GM23338 (cell line): Measurements from ENCODE around the gene PFN1. TPM values are rescaled to one million over a fixed set of nuclear protein-coding genes. Genes with fewer than 3 reads are reported as not detected.

Experiments
- ATAC-seq: fragments of 200-7000 bp; cut with Tn5 transposase; 3 replicates; pipeline ENCODE4 v1.9.1; 2020
- DNase-seq: peaks from one replicate; pipeline ENCODE4 v3.0.0-alpha.2; 2015; ENCODE audit warnings: low spot score
- H2AFZ ChIP-seq: fragments of 200-600 bp; sonication (generic); 2 replicates; pipeline ENCODE4 v1.8.0; 2016; ENCODE audit warnings: antibody characterized with exemption, mild to moderate bottlenecking, moderate library complexity
- H3F3A ChIP-seq: fragments of 200-600 bp; sonication (generic); replicated peaks from 2 replicates; pipeline ENCODE4 v1.8.0; 2017; ENCODE audit warnings: antibody characterized with exemption, mixed run types, low read depth
- H3K27ac ChIP-seq: fragments of 200-600 bp; sonication (generic); 2 replicates; pipeline ENCODE4 v1.6.1; 2016; ENCODE audit warnings: low read depth
- H3K27me3 ChIP-seq: fragments of 200-600 bp; sonication (generic); 2 replicates; pipeline ENCODE4 v1.8.0; 2016; ENCODE audit warnings: mild to moderate bottlenecking, mixed run types, moderate library complexity; ENCODE audit not compliant: insufficient read depth
- H3K36me3 ChIP-seq: fragments of 200-600 bp; sonication (generic); 2 replicates; pipeline ENCODE4 v1.8.0; 2016; ENCODE audit warnings: mild to moderate bottlenecking; ENCODE audit not compliant: insufficient read depth
- H3K4me1 ChIP-seq: fragments of 200-600 bp; sonication (generic); 2 replicates; pipeline ENCODE4 v1.8.0; 2016; ENCODE audit warnings: mild to moderate bottlenecking, moderate library complexity; ENCODE audit not compliant: insufficient read depth
- H3K4me2 ChIP-seq: fragments of 200-600 bp; sonication (generic); 2 replicates; pipeline ENCODE4 v1.7.1; 2017; ENCODE audit warnings: mixed run types
- H3K4me3 ChIP-seq: fragments of 200-600 bp; sonication (generic); 2 replicates; pipeline ENCODE4 v1.6.1; 2016; ENCODE audit warnings: mixed run types
- H3K79me2 ChIP-seq: fragments of 200-600 bp; sonication (generic); replicated peaks from 2 replicates; pipeline ENCODE4 v1.8.0; 2017; ENCODE audit warnings: mild to moderate bottlenecking; ENCODE audit not compliant: insufficient read depth
- H3K9me2 ChIP-seq: fragments of 200-600 bp; sonication (generic); 2 replicates; pipeline ENCODE4 v1.8.0; 2017; ENCODE audit not compliant: insufficient read depth
- H4K20me1 ChIP-seq: fragments of 200-600 bp; sonication (generic); replicated peaks from 2 replicates; pipeline ENCODE4 v1.8.0; 2017; ENCODE audit warnings: mild to moderate bottlenecking; ENCODE audit not compliant: insufficient read depth
- H3K27ac Mint-ChIP-seq: 2 replicates; pipeline ENCODE4 v1.8.0; 2020; ENCODE audit warnings: inconsistent platforms, mild to moderate bottlenecking, moderate library complexity, mixed read lengths
- H3K27me3 Mint-ChIP-seq: 3 replicates; pipeline ENCODE4 v1.8.0; 2022; ENCODE audit warnings: low read depth, mild to moderate bottlenecking, moderate library complexity, mixed read lengths, inconsistent platforms; ENCODE audit not compliant: insufficient read depth, poor library complexity
- H3K36me3 Mint-ChIP-seq: 3 replicates; pipeline ENCODE4 v1.8.0; 2021; ENCODE audit warnings: low read depth, mild to moderate bottlenecking, inconsistent platforms, moderate library complexity, mixed read lengths
- H3K4me1 Mint-ChIP-seq: 3 replicates; pipeline ENCODE4 v1.8.0; 2020; ENCODE audit warnings: mild to moderate bottlenecking, inconsistent platforms, mixed read lengths
- H3K4me3 Mint-ChIP-seq: 3 replicates; pipeline ENCODE4 v1.8.0; 2021; ENCODE audit warnings: moderate library complexity, mild to moderate bottlenecking, inconsistent platforms, mixed read lengths
- H3K9me3 Mint-ChIP-seq: 3 replicates; pipeline ENCODE4 v1.8.0; 2020; ENCODE audit warnings: moderate library complexity, mild to moderate bottlenecking, inconsistent platforms, mixed read lengths
- EZH2phosphoT487 ChIP-seq: fragments of 200-600 bp; sonication (generic); IDR thresholded peaks from one replicate; pipeline ENCODE4 v1.8.1; 2018; ENCODE audit warnings: antibody characterized with exemption; ENCODE audit not compliant: unreplicated experiment
- JUNB ChIP-seq: IDR thresholded peaks from one replicate; pipeline ENCODE4 v1.6.1; 2016; ENCODE audit warnings: antibody characterized with exemption; ENCODE audit not compliant: unreplicated experiment
- NANOG ChIP-seq: IDR thresholded peaks from 2 replicates; pipeline ENCODE4 v1.6.1; 2016; ENCODE audit warnings: antibody characterized with exemption, borderline replicate concordance
- STAT1 ChIP-seq: IDR thresholded peaks from one replicate; pipeline ENCODE4 v1.6.1; 2016; ENCODE audit warnings: antibody characterized with exemption; ENCODE audit not compliant: unreplicated experiment
- ZNF114 ChIP-seq: fragments of 250-450 bp; sonication (Bioruptor Pico); IDR thresholded peaks from 2 replicates; pipeline ENCODE4 v1.5.0; 2020; ENCODE audit warnings: mild to moderate bottlenecking, moderate library complexity
- polyA plus RNA-seq: library from polyadenylated mRNA; unstranded; fragments of >200 nt; fragmentation: Nextera tagmentation; extraction: Ambion mirVana; gene quantifications from 2 replicates; pipeline ENCODE4 v1.2.1, GENCODE V29; 2016
- total RNA-seq: library from RNA; depleted of rRNA; stranded (reverse); fragments of >200 nt; shearing (Covaris generic); gene quantifications from 2 replicates; pipeline ENCODE4 v1.2.3, GENCODE V29; 2014
- TF ChIP-seq, protein P1 (sequence below), 2 experiments: fragments of 200-600 bp in 1 of 2; sonication (generic) in 1 of 2; conservative IDR thresholded peaks; 2 replicates each; pipeline versions ENCODE4 v1.5.1 to v1.6.1; 2016 to 2017; ENCODE audit warnings: antibody characterized with exemption in 2 of 2, low read depth in 2 of 2, mild to moderate bottlenecking in 2 of 2, moderate library complexity in 1 of 2
- TF ChIP-seq, protein P2 (sequence below): IDR thresholded peaks from 2 replicates; pipeline ENCODE4 v1.6.1; 2016; ENCODE audit warnings: antibody characterized with exemption

Gene PFN1
- total and polyA plus RNA-seq, 2 experiments from 2014 or later: 2,002 to 3,709 TPM

DNA sequence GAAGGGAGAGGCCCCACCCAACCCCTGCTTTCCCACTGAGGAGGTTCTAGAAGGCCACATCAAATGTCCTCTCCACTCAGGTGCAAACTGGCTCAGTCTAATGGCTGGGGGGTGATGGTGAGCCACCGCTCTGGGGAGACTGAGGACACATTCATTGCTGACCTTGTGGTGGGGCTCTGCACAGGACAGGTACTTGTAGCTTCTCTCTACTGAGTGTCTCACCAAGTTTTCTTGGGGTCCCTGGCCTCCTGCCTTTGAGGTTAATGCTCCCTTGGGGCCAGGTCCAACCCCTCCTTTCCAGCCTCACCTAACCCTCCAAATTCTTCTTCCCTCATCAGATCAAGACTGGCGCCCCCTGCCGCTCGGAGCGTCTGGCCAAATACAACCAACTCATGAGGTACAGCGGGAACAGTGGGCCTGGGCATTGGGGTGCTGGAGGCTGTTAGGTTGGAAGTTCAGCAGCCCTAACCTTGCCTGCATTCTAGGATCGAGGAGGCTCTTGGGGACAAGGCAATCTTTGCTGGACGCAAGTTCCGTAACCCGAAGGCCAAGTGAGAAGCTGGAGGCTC, 8.2 kb upstream of the PFN1 start:
- no peak overlapping the region for H3K4me3 Mint-ChIP-seq
- peaks cover 12% of the 10 kb centered on the region for H3K27me3 Mint-ChIP-seq
- TF ChIP-seq, protein P1, sequence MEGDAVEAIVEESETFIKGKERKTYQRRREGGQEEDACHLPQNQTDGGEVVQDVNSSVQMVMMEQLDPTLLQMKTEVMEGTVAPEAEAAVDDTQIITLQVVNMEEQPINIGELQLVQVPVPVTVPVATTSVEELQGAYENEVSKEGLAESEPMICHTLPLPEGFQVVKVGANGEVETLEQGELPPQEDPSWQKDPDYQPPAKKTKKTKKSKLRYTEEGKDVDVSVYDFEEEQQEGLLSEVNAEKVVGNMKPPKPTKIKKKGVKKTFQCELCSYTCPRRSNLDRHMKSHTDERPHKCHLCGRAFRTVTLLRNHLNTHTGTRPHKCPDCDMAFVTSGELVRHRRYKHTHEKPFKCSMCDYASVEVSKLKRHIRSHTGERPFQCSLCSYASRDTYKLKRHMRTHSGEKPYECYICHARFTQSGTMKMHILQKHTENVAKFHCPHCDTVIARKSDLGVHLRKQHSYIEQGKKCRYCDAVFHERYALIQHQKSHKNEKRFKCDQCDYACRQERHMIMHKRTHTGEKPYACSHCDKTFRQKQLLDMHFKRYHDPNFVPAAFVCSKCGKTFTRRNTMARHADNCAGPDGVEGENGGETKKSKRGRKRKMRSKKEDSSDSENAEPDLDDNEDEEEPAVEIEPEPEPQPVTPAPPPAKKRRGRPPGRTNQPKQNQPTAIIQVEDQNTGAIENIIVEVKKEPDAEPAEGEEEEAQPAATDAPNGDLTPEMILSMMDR (conservative IDR thresholded peaks at IDR 0.05; ENCODE audit: low read depth in 2 of 2): peak; percentile 74 to 84
- no peak for TF ChIP-seq EZH2phosphoT487
- no peak overlapping the region for H3K27ac ChIP-seq
- DNase-seq (peak; percentile 90), ATAC-seq (peak; percentile 64)
- H3K79me2 ChIP-seq: no peaks in the 10 kb centered on the region
- no peaks in the 10 kb centered on the region for H3F3A ChIP-seq
- no peak overlapping the region for H3K4me2 ChIP-seq
- H2AFZ ChIP-seq: no peak overlapping the region
- H3K36me3 Mint-ChIP-seq: peaks cover 32% of the 10 kb centered on the region
- peaks cover 20% of the 10 kb centered on the region for H3K4me1 ChIP-seq
- H3K4me1 Mint-ChIP-seq: peaks cover 31% of the 10 kb centered on the region
- H4K20me1 ChIP-seq: no peaks in the 10 kb centered on the region; the same call in none of the 2 replicates
- no peaks in the 10 kb centered on the region for H3K36me3 ChIP-seq
- H3K9me2 ChIP-seq: no peaks in the 10 kb centered on the region
- peak overlapping the region; percentile 8; the same call in 1 of the 2 replicates for H3K27ac Mint-ChIP-seq
- no peak overlapping the region for H3K4me3 ChIP-seq
- peaks cover 4% of the 10 kb centered on the region; the same call in 2 of the 3 replicates for H3K9me3 Mint-ChIP-seq
- no peaks in the 10 kb centered on the region for H3K27me3 ChIP-seq

DNA sequence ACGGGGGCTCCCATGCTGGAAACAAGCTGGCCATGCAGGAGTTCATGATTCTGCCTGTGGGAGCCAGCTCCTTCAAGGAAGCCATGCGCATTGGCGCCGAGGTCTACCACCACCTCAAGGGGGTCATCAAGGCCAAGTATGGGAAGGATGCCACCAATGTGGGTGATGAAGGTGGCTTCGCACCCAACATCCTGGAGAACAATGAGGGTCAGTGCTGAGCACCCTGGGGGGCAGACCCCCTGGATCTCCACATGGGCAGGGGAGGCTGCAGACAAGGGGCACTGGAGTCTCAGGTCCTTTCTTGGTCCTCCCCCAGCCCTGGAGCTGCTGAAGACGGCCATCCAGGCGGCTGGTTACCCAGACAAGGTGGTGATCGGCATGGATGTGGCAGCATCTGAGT, 6.8 kb upstream of the PFN1 start:
- Histone ChIP-seq H3K4me3 (no peak overlapping the region), H4K20me1 (no peaks in the 10 kb centered on the region; the same call in none of the 2 replicates), H3K4me1 (peaks cover 23% of the 10 kb centered on the region), H3K9me2 (no peaks in the 10 kb centered on the region), H3F3A (no peaks in the 10 kb centered on the region; the same call in 1 of the 2 replicates), H3K4me2 (no peak overlapping the region), H3K27ac (no peak overlapping the region), H2AFZ (no peak overlapping the region), H3K79me2 (no peaks in the 10 kb centered on the region), H3K36me3 (no peaks in the 10 kb centered on the region), H3K27me3 (no peaks in the 10 kb centered on the region)
- ATAC-seq (no peak), DNase-seq (no peak)
- H3K27ac Mint-ChIP-seq: no peak overlapping the region
- peaks cover 35% of the 10 kb centered on the region for H3K4me1 Mint-ChIP-seq
- peaks cover 4% of the 10 kb centered on the region; the same call in 2 of the 3 replicates for H3K9me3 Mint-ChIP-seq
- peaks cover 18% of the 10 kb centered on the region for H3K27me3 Mint-ChIP-seq
- H3K36me3 Mint-ChIP-seq: peaks cover 25% of the 10 kb centered on the region
- no peak overlapping the region for H3K4me3 Mint-ChIP-seq
- TF ChIP-seq ZNF114 (CRISPR knock-in tag) (no peak), NANOG (no peak)

DNA sequence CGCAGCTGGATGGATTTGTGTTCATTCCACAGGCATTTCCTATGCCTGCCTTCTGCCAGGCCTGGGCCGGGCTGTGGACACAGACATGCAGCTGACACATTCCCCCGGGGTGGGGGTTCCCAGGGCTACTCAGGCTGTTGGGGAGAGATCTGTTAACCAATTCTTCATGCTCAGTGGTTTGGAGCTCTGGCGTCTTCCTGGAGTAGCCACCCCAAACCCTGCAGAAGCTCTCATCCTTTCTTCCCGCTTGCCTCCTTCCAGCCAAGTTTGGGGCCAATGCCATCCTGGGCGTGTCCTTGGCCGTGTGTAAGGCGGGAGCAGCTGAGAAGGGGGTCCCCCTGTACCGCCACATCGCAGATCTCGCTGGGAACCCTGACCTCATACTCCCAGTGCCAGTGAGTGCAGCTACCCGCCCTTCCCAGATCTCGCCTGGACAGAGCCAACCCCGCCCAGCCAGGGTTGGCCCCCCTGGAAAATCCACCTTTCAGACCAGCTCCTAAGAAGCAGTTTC, 5.2 kb upstream of the PFN1 start:
- Mint-ChIP-seq H3K27me3 (peaks cover 20% of the 10 kb centered on the region), H3K27ac (no peak overlapping the region), H3K4me1 (peaks cover 28% of the 10 kb centered on the region), H3K36me3 (peaks cover 11% of the 10 kb centered on the region; the same call in 2 of the 3 replicates), H3K9me3 (peaks cover 4% of the 10 kb centered on the region; the same call in 1 of the 3 replicates), H3K4me3 (no peak overlapping the region; the same call in 2 of the 3 replicates)
- no peaks in the 10 kb centered on the region; the same call in 1 of the 2 replicates for H4K20me1 ChIP-seq
- peaks cover 18% of the 10 kb centered on the region for H3K4me1 ChIP-seq
- H3K27ac ChIP-seq: no peak overlapping the region
- no peak overlapping the region for H3K4me3 ChIP-seq
- H3F3A ChIP-seq: no peaks in the 10 kb centered on the region; the same call in 1 of the 2 replicates
- H3K79me2 ChIP-seq: no peaks in the 10 kb centered on the region
- H3K4me2 ChIP-seq: no peak overlapping the region
- H3K36me3 ChIP-seq: no peaks in the 10 kb centered on the region
- H2AFZ ChIP-seq: no peak overlapping the region
- DNase-seq: no peak
- ATAC-seq: no peak
- H3K9me2 ChIP-seq: no peaks in the 10 kb centered on the region
- no peaks in the 10 kb centered on the region for H3K27me3 ChIP-seq
- no peak for TF ChIP-seq JUNB
- TF ChIP-seq, protein P1 (conservative IDR thresholded peaks at IDR 0.05; ENCODE audit: low read depth in 2 of 2): no peak
- no peak for TF ChIP-seq NANOG
- no peak for TF ChIP-seq ZNF114 (CRISPR knock-in tag)
- TF ChIP-seq EZH2phosphoT487: no peak
- TF ChIP-seq, protein P2, sequence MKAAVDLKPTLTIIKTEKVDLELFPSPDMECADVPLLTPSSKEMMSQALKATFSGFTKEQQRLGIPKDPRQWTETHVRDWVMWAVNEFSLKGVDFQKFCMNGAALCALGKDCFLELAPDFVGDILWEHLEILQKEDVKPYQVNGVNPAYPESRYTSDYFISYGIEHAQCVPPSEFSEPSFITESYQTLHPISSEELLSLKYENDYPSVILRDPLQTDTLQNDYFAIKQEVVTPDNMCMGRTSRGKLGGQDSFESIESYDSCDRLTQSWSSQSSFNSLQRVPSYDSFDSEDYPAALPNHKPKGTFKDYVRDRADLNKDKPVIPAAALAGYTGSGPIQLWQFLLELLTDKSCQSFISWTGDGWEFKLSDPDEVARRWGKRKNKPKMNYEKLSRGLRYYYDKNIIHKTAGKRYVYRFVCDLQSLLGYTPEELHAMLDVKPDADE: no peak
- no peak for TF ChIP-seq STAT1
